Testis (tissue), 5 donors: ENCODE measurements around the gene CORT. TPM values are rescaled to one million over a fixed set of nuclear protein-coding genes. Genes with fewer than 3 reads are reported as not detected.

Experiments used
- DNase-seq: peaks from one replicate; pipeline ENCODE4 v3.0.0-alpha.2; 2019
- H3K27ac ChIP-seq, 2 donors: fragments of 200-600 bp; sonication (generic); one replicate each; pipeline ENCODE4 v1.5.1; 2019
- H3K27me3 ChIP-seq: fragments of 200-600 bp; sonication (generic); one replicate; pipeline ENCODE4 v1.5.1; 2019
- H3K36me3 ChIP-seq: fragments of 200-600 bp; sonication (generic); one replicate; pipeline ENCODE4 v1.5.1; 2017; ENCODE audit warnings: low read depth; ENCODE audit errors: missing control alignments
- H3K4me1 ChIP-seq: fragments of 200-600 bp; sonication (generic); one replicate; pipeline ENCODE4 v1.5.1; 2019
- H3K4me3 ChIP-seq, 2 donors: fragments of 200-600 bp; sonication (generic); one replicate each; pipeline ENCODE4 v1.5.1; 2017 to 2019
- H3K9me3 ChIP-seq: fragments of 200-600 bp; sonication (generic); one replicate; pipeline ENCODE4 v1.5.1; 2017
- POLR2A ChIP-seq: fragments of 450-650 bp; IDR thresholded peaks from one replicate; pipeline ENCODE4 v1.6.1; 2017; ENCODE audit warnings: antibody characterized with exemption, mild to moderate bottlenecking, moderate library complexity
- WGBS, 2 donors: methylation state at CpG; one replicate each; pipeline ENCODE4 v1.1.5; 2018; 5-methylcytosine and 5-hydroxymethylcytosine counted together
- intact Hi-C: fragments of 100-400 bp; cut with DNase I; formaldehyde crosslinking; loops from one replicate; pipeline ENCODE4 v1.15.1; 2023; ENCODE audit warnings: low total_unique reads
- long read RNA-seq, 2 donors: transcript quantifications; one replicate each; lab custom pipeline, GENCODE V29; 2026
- polyA plus RNA-seq: library from polyadenylated mRNA; stranded (reverse); fragments of 350-450 nt; fragmentation: Illumina TruSeq; extraction: RNeasy Lipid Tissue Mini Kit (QIAGEN cat#74804); gene quantifications from one replicate; pipeline ENCODE4 v1.2.3, GENCODE V29; 2014; ENCODE audit warnings: low read depth, low replicate concordance; ENCODE audit not compliant: insufficient read depth
- total RNA-seq, 2 donors: library from RNA; depleted of rRNA; stranded (reverse); fragments of >200 nt; gene quantifications; one replicate each; pipeline ENCODE4 v1.2.3, GENCODE V29; 2016
- TF ChIP-seq, protein P1 (sequence below), 3 experiments: fragments of 450-650 bp in 2 of 3; fragments of 200-600 bp in 1 of 3; sonication (generic) in 1 of 3; IDR thresholded peaks; one replicate each; pipeline ENCODE4 v1.5.1; 2016 to 2019; ENCODE audit warnings: antibody characterized with exemption in 3 of 3, mild to moderate bottlenecking in 2 of 3, moderate library complexity in 1 of 3

The CORT gene, protein sequence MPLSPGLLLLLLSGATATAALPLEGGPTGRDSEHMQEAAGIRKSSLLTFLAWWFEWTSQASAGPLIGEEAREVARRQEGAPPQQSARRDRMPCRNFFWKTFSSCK
- total RNA-seq (1 to 10 TPM in 1 of 2 donors, under 1 TPM in 1; 0.62 to 1.4 TPM), polyA plus RNA-seq (0.98 TPM)
- long read RNA-seq, donor 1, result 0 reads
- long read RNA-seq, donor 2, result 0 reads

GRCh38 chr1:10449751-10450150, at the start of gene CORT:
Gene CORT (plus strand): TSS chr1:10450031. CDS start chr1:10450224, 193 bp downstream.
- intact Hi-C loops, result no loop called here
- Histone ChIP-seq H3K27ac (no peak within 1 kb of the TSS), H3K27me3 (no peaks in the 10 kb centered on the region), H3K4me3 (no peak within 1 kb of the TSS), H3K36me3 (no peaks in the 10 kb centered on the region), H3K9me3 (no peaks in the 10 kb centered on the region), H3K4me1 (no peaks in the 10 kb centered on the region)
- DNase-seq, result no peak
- TF ChIP-seq, protein P1, sequence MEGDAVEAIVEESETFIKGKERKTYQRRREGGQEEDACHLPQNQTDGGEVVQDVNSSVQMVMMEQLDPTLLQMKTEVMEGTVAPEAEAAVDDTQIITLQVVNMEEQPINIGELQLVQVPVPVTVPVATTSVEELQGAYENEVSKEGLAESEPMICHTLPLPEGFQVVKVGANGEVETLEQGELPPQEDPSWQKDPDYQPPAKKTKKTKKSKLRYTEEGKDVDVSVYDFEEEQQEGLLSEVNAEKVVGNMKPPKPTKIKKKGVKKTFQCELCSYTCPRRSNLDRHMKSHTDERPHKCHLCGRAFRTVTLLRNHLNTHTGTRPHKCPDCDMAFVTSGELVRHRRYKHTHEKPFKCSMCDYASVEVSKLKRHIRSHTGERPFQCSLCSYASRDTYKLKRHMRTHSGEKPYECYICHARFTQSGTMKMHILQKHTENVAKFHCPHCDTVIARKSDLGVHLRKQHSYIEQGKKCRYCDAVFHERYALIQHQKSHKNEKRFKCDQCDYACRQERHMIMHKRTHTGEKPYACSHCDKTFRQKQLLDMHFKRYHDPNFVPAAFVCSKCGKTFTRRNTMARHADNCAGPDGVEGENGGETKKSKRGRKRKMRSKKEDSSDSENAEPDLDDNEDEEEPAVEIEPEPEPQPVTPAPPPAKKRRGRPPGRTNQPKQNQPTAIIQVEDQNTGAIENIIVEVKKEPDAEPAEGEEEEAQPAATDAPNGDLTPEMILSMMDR (IDR thresholded peaks at IDR 0.05), result no peak
- no peak for TF ChIP-seq POLR2A
- 95% methylated on average over 10 of the region's 10 CpGs for WGBS, 2 donors

DNA sequence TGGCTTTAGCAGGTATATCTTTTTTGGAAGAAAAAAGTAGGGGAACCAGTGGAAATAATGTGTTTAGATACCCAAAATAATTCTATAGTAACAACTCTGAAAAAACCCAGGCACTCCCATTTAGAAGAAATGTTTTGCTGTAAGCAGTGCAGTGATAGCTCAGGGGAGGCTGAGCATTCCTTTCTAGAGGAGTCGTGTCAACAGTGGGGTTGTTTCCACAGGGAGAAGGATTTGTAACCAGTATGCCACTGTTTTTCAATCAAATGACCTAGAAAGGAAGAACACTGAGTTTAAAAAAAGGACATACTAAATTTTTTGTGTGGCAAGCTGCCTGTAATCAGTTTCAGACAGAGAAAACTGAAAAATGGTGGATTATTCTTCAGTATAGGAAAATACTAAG, 48.5 kb upstream of the CORT start:
- Histone ChIP-seq H3K36me3 (no peaks in the 10 kb centered on the region), H3K4me1 (peaks cover 23% of the 10 kb centered on the region), H3K27me3 (no peaks in the 10 kb centered on the region), H3K27ac (peak overlapping the region in 1 of 2 donors; percentile 1), H3K4me3 (no peak overlapping the region), H3K9me3 (no peaks in the 10 kb centered on the region)
- TF ChIP-seq, protein P1 (IDR thresholded peaks at IDR 0.05), result no peak
- no peak for TF ChIP-seq POLR2A
- no peak for DNase-seq
- intact Hi-C loops, result no loop called here
- 35 to 36% methylated on average over 1 of the region's 1 CpG for WGBS, 2 donors

- Histone ChIP-seq H3K36me3 (no peaks in the 10 kb centered on the region), H3K9me3 (no peaks in the 10 kb centered on the region), H3K27me3 (no peaks in the 10 kb centered on the region), H3K4me1 (peaks cover 22% of the 10 kb centered on the region), H3K4me3 (no peak overlapping the region), H3K27ac (no peak overlapping the region)
- TF ChIP-seq POLR2A, result no peak
- TF ChIP-seq, protein P1 (IDR thresholded peaks at IDR 0.05), result no peak
- no peak for DNase-seq
- intact Hi-C loops, result no loop called here
- 92 to 93% methylated on average over 9 of the region's 9 CpGs for WGBS, 2 donors
Measured at GRCh38 chr1:10402729-10403274, 47.0 kb upstream of the CORT start.

DNA sequence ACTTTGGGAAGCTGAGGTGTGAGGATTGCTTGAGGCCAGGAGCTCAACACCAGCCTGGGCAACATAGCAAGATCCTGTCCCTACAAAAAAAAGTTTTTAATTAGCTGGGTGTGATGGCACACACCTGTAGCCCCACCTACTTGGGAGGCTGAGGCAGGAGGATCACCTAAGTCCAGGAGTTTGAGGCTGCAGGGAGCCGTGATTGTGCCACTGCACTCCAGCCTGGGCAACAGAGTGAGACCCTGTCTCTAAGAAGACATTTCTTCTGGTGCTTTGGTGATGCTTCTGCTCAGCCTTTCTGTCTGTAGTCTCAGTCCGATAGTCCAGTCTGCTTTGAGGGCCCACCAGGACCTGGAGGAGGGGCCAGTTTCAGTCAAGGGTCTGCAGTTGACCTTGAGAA, 42.6 kb upstream of the CORT start:
- Histone ChIP-seq H3K36me3 (no peaks in the 10 kb centered on the region), H3K27me3 (no peaks in the 10 kb centered on the region), H3K4me1 (no peaks in the 10 kb centered on the region), H3K27ac (no peak overlapping the region), H3K4me3 (no peak overlapping the region), H3K9me3 (no peaks in the 10 kb centered on the region)
- no peak for DNase-seq
- 75 to 90% methylated on average over 2 of the region's 2 CpGs for WGBS, 2 donors
- intact Hi-C loops, result no loop called here
- TF ChIP-seq, protein P1 (IDR thresholded peaks at IDR 0.05), result no peak
- TF ChIP-seq POLR2A, result no peak
